Rectal smooth muscle tissue (tissue), 1 donor: ENCODE data around the gene TRAPPC5.

ENCODE experiments used
- H3K27ac ChIP-seq: one replicate; pipeline ENCODE4 v1.7.0; 2013; ENCODE audit warnings: low read depth, low read length, inconsistent platforms
- H3K27me3 ChIP-seq: one replicate; pipeline ENCODE4 v1.7.0; 2013; ENCODE audit warnings: low read length; ENCODE audit not compliant: control insufficient read depth, insufficient read depth
- H3K36me3 ChIP-seq: one replicate; pipeline ENCODE4 v1.7.0; 2013; ENCODE audit warnings: low read length; ENCODE audit not compliant: control insufficient read depth, insufficient read depth
- H3K4me1 ChIP-seq: one replicate; pipeline ENCODE4 v1.7.0; 2013; ENCODE audit warnings: low read length; ENCODE audit not compliant: control insufficient read depth, insufficient read depth
- H3K4me3 ChIP-seq: one replicate; pipeline ENCODE4 v1.7.0; 2013; ENCODE audit warnings: low read length
- H3K9ac ChIP-seq: one replicate; pipeline ENCODE4 v1.7.0; 2013; ENCODE audit warnings: low read length

Gene TRAPPC5

GRCh38 chr19:7718668-7719067, 38.0 kb downstream of the TRAPPC5 start:
- Histone ChIP-seq H3K4me3 (no peak overlapping the region), H3K27ac (no peak overlapping the region), H3K36me3 (no peaks in the 10 kb centered on the region), H3K4me1 (no peaks in the 10 kb centered on the region), H3K27me3 (no peaks in the 10 kb centered on the region), H3K9ac (no peak overlapping the region)

- no peaks in the 10 kb centered on the region for H3K36me3 ChIP-seq
- no peaks in the 10 kb centered on the region for H3K27me3 ChIP-seq
Observed at GRCh38 chr19:7720351-7720750, 39.7 kb downstream of the TRAPPC5 start.

GRCh38 chr19:7722231-7722651, 41.6 kb downstream of the TRAPPC5 start:
- H3K27ac ChIP-seq: no peak overlapping the region
- H3K4me1 ChIP-seq: no peaks in the 10 kb centered on the region
- no peak overlapping the region for H3K9ac ChIP-seq
- no peaks in the 10 kb centered on the region for H3K36me3 ChIP-seq
- H3K27me3 ChIP-seq: no peaks in the 10 kb centered on the region
- no peak overlapping the region for H3K4me3 ChIP-seq

More at GRCh38 chr19:7720351-7720750, 39.7 kb downstream of the TRAPPC5 start:
- Histone ChIP-seq H3K4me3 (no peak overlapping the region), H3K9ac (no peak overlapping the region), H3K27ac (no peak overlapping the region), H3K4me1 (no peaks in the 10 kb centered on the region)

- H3K36me3 ChIP-seq: no peaks in the 10 kb centered on the region
- H3K4me1 ChIP-seq: no peaks in the 10 kb centered on the region
- no peak overlapping the region for H3K27ac ChIP-seq
- no peak overlapping the region for H3K4me3 ChIP-seq
- peaks cover 9% of the 10 kb centered on the region for H3K27me3 ChIP-seq
- no peak overlapping the region for H3K9ac ChIP-seq
Observed at GRCh38 chr19:7725791-7726190, 45.2 kb downstream of the TRAPPC5 start.

GRCh38 chr19:7729211-7729610, 48.6 kb downstream of the TRAPPC5 start:
- Histone ChIP-seq H3K27ac (no peak overlapping the region), H3K4me3 (no peak overlapping the region), H3K4me1 (no peaks in the 10 kb centered on the region), H3K27me3 (peaks cover 16% of the 10 kb centered on the region), H3K9ac (no peak overlapping the region), H3K36me3 (no peaks in the 10 kb centered on the region)

GRCh38 chr19:7729831-7730285, 49.2 kb downstream of the TRAPPC5 start:
- Histone ChIP-seq H3K27me3 (peaks cover 16% of the 10 kb centered on the region), H3K4me3 (no peak overlapping the region), H3K27ac (no peak overlapping the region), H3K9ac (no peak overlapping the region), H3K36me3 (no peaks in the 10 kb centered on the region), H3K4me1 (no peaks in the 10 kb centered on the region)

GRCh38 chr19:7730286-7731217, 49.9 kb downstream of the TRAPPC5 start:
- no peak overlapping the region for H3K4me3 ChIP-seq
- H3K27me3 ChIP-seq: peaks cover 16% of the 10 kb centered on the region
- H3K4me1 ChIP-seq: no peaks in the 10 kb centered on the region
- H3K27ac ChIP-seq: no peak overlapping the region
- no peak overlapping the region for H3K9ac ChIP-seq
- no peaks in the 10 kb centered on the region for H3K36me3 ChIP-seq

GRCh38 chr19:7731218-7731595, 50.6 kb downstream of the TRAPPC5 start:
- H3K4me3 ChIP-seq: no peak overlapping the region
- H3K4me1 ChIP-seq: no peaks in the 10 kb centered on the region
- H3K27me3 ChIP-seq: peaks cover 16% of the 10 kb centered on the region
- no peak overlapping the region for H3K27ac ChIP-seq
- no peak overlapping the region for H3K9ac ChIP-seq
- no peaks in the 10 kb centered on the region for H3K36me3 ChIP-seq

- no peak overlapping the region for H3K27ac ChIP-seq
- H3K4me1 ChIP-seq: no peaks in the 10 kb centered on the region
- peaks cover 16% of the 10 kb centered on the region for H3K27me3 ChIP-seq
- H3K36me3 ChIP-seq: no peaks in the 10 kb centered on the region
- no peak overlapping the region for H3K9ac ChIP-seq
- H3K4me3 ChIP-seq: no peak overlapping the region
Observed at GRCh38 chr19:7731615-7732014, 51.0 kb downstream of the TRAPPC5 start.

- Histone ChIP-seq H3K9ac (no peak within 1 kb of the TSS), H3K27me3 (peaks cover 16% of the 10 kb centered on the region), H3K36me3 (no peaks in the 10 kb centered on the region), H3K4me1 (no peaks in the 10 kb centered on the region), H3K27ac (no peak within 1 kb of the TSS), H3K4me3 (no peak within 1 kb of the TSS)
Observed at GRCh38 chr19:7732045-7732444, 51.4 kb downstream of the TRAPPC5 start, which contains the start of gene CLEC4G. CLEC4G (minus strand) TSS chr19:7732110; CDS start chr19:7732102, 8 bp downstream.

GRCh38 chr19:7733376-7733775, 52.7 kb downstream of the TRAPPC5 start:
- H3K9ac ChIP-seq: no peak overlapping the region
- H3K4me1 ChIP-seq: no peaks in the 10 kb centered on the region
- no peaks in the 10 kb centered on the region for H3K36me3 ChIP-seq
- H3K27me3 ChIP-seq: peaks cover 16% of the 10 kb centered on the region
- no peak overlapping the region for H3K4me3 ChIP-seq
- no peak overlapping the region for H3K27ac ChIP-seq

GRCh38 chr19:7734220-7735203, 53.9 kb downstream of the TRAPPC5 start:
- Histone ChIP-seq H3K36me3 (no peaks in the 10 kb centered on the region), H3K4me3 (no peak overlapping the region), H3K27me3 (peaks cover 15% of the 10 kb centered on the region), H3K27ac (no peak overlapping the region), H3K9ac (no peak overlapping the region), H3K4me1 (no peaks in the 10 kb centered on the region)
